A549 (cell line): Measurements from ENCODE around the gene VSTM2B.

Source experiments
- EP300 ChIP-seq, 2 experiments: fragments of >200 bp; sonication (Bioruptor Twin); formaldehyde crosslinking; IDR thresholded peaks; 2 replicates in 1 of 2; 3 replicates in 1 of 2; pipeline ENCODE4 v1.6.1; 2016 to 2017
- MAX ChIP-seq: IDR thresholded peaks from 2 replicates; pipeline ENCODE4 v1.6.1; 2012
- MYC ChIP-seq: IDR thresholded peaks from 2 replicates; pipeline ENCODE4 v1.6.1; 2012; ENCODE audit warnings: mild to moderate bottlenecking, inconsistent platforms, low read length, improper control_type of control experiment, borderline replicate concordance
- POLR2A ChIP-seq: IDR thresholded peaks from 2 replicates; pipeline ENCODE4 v1.6.1; 2012; ENCODE audit warnings: mild to moderate bottlenecking, low read length
- RARB ChIP-seq: fragments of 250-450 bp; sonication (Bioruptor Pico); IDR thresholded peaks from 2 replicates; pipeline ENCODE4 v1.8.0; 2021; ENCODE audit warnings: mild to moderate bottlenecking, moderate library complexity
- RFX5 ChIP-seq: fragments of 450-650 bp; IDR thresholded peaks from 2 replicates; pipeline ENCODE4 v1.7.1; 2014; ENCODE audit warnings: antibody characterized with exemption, mild to moderate bottlenecking, moderate library complexity
- TP53 ChIP-seq: fragments of 250-450 bp; sonication (Bioruptor Pico); IDR thresholded peaks from 2 replicates; pipeline ENCODE4 v1.5.0; 2021; ENCODE audit warnings: mild to moderate bottlenecking, moderate library complexity
- ZC3H11A ChIP-seq: fragments of 450-650 bp; IDR thresholded peaks from 2 replicates; pipeline ENCODE4 v1.6.1; 2014; ENCODE audit warnings: antibody characterized with exemption, mild to moderate bottlenecking
- ZFP36 ChIP-seq: fragments of 450-650 bp; IDR thresholded peaks from 2 replicates; pipeline ENCODE4 v1.6.1; 2014; ENCODE audit warnings: borderline replicate concordance; ENCODE audit not compliant: partially characterized antibody
- TF ChIP-seq, protein P1 (sequence below): fragments of >200 bp; sonication (Bioruptor Twin); formaldehyde crosslinking; IDR thresholded peaks from 3 replicates; pipeline ENCODE4 v1.5.1; 2016
- TF ChIP-seq, protein P2 (sequence below): fragments of 450-650 bp; IDR thresholded peaks from 2 replicates; pipeline ENCODE4 v1.6.1; 2014; ENCODE audit warnings: antibody characterized with exemption

DNA sequence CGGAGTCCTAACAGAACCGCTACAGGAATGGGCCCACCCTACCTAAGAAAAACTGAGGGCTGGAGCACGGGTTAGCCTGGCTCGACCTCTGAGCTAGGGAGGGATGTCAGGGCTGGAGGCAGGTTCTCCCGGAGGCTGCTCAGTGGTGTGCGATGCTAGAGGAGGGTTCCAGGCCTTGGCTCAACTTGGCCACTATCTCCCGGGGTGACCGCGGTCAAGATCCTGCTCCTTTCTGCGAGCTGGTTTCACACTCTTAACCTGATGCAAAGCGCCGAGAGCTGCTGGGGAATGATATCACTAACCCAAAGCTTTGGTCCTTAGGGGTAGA is 80.6 kb downstream of the VSTM2B start:
- TF ChIP-seq POLR2A (no peak), MYC (no peak), ZC3H11A (0 out of 2 replicates have a peak, but pooled peaks have one; percentile 6), RFX5 (no peak; the same call in 1 of the 2 replicates), MAX (no peak; the same call in 1 of the 2 replicates), TP53 (CRISPR knock-in tag) (no peak), ZFP36 (no peak), RARB (CRISPR knock-in tag) (no peak), EP300 (IDR thresholded peaks at IDR 0.05) (no peak)
- TF ChIP-seq, protein P1, sequence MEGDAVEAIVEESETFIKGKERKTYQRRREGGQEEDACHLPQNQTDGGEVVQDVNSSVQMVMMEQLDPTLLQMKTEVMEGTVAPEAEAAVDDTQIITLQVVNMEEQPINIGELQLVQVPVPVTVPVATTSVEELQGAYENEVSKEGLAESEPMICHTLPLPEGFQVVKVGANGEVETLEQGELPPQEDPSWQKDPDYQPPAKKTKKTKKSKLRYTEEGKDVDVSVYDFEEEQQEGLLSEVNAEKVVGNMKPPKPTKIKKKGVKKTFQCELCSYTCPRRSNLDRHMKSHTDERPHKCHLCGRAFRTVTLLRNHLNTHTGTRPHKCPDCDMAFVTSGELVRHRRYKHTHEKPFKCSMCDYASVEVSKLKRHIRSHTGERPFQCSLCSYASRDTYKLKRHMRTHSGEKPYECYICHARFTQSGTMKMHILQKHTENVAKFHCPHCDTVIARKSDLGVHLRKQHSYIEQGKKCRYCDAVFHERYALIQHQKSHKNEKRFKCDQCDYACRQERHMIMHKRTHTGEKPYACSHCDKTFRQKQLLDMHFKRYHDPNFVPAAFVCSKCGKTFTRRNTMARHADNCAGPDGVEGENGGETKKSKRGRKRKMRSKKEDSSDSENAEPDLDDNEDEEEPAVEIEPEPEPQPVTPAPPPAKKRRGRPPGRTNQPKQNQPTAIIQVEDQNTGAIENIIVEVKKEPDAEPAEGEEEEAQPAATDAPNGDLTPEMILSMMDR, result no peak
- TF ChIP-seq, protein P2, sequence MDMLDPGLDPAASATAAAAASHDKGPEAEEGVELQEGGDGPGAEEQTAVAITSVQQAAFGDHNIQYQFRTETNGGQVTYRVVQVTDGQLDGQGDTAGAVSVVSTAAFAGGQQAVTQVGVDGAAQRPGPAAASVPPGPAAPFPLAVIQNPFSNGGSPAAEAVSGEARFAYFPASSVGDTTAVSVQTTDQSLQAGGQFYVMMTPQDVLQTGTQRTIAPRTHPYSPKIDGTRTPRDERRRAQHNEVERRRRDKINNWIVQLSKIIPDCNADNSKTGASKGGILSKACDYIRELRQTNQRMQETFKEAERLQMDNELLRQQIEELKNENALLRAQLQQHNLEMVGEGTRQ, result no peak
